ENCODE results near the gene DOC2A. TPM values are rescaled to one million over a fixed set of nuclear protein-coding genes. Genes with fewer than 3 reads are reported as not detected.

DOC2A gene
- polyA plus RNA-seq, 2 donors, result 0.69 to 3.0 TPM

GRCh38 chr16:29975811-29976511 lies 34.9 kb downstream of the DOC2A start:
- Histone ChIP-seq H3K36me3 (ENCODE audit: control insufficient read depth in 2 of 2, insufficient read depth in 2 of 2, low read length in 1 of 2) (peaks cover 17 to 25% of the 10 kb centered on the region in 2 donors), H3K4me1 (ENCODE audit: control insufficient read depth in 2 of 2, insufficient read depth in 2 of 2, low read length in 1 of 2) (peaks cover 10 to 16% of the 10 kb centered on the region in 2 donors), H3K9me3 (ENCODE audit: control insufficient read depth in 2 of 2, insufficient read depth in 1 of 2, low read depth in 1 of 2, low read length in 1 of 2) (no peaks in the 10 kb centered on the region), H3K4me3 (ENCODE audit: low read depth in 1 of 2, low read length in 2 of 2) (peak overlapping the region in 1 of 2 donors; percentile 94), H3K27ac (ENCODE audit: low read depth in 2 of 2, low read length in 1 of 2) (peak overlapping the region in 1 of 2 donors; percentile 33), H3K27me3 (ENCODE audit: control insufficient read depth in 1 of 2, insufficient read depth in 2 of 2, low read length in 2 of 2) (no peaks in the 10 kb centered on the region)
- 22 to 29% methylated on average over 5 to 6 of the region's 6 CpGs for WGBS, 2 donors

GRCh38 chr16:29975134-29975538 lies 35.7 kb downstream of the DOC2A start:
- 52 to 55% methylated on average over 5 of the region's 5 CpGs for WGBS, 2 donors
- Histone ChIP-seq H3K4me1 (ENCODE audit: control insufficient read depth in 2 of 2, insufficient read depth in 2 of 2, low read length in 1 of 2) (peaks cover 10 to 16% of the 10 kb centered on the region in 2 donors), H3K36me3 (ENCODE audit: control insufficient read depth in 2 of 2, insufficient read depth in 2 of 2, low read length in 1 of 2) (peaks cover 17 to 21% of the 10 kb centered on the region in 2 donors), H3K27ac (ENCODE audit: low read depth in 2 of 2, low read length in 1 of 2) (peak overlapping the region in 1 of 2 donors; percentile 96), H3K9me3 (ENCODE audit: control insufficient read depth in 2 of 2, insufficient read depth in 1 of 2, low read depth in 1 of 2, low read length in 1 of 2) (no peaks in the 10 kb centered on the region), H3K27me3 (ENCODE audit: control insufficient read depth in 1 of 2, insufficient read depth in 2 of 2, low read length in 2 of 2) (no peaks in the 10 kb centered on the region), H3K4me3 (ENCODE audit: low read depth in 1 of 2, low read length in 2 of 2) (peak overlapping the region; percentile 64 to 94)

GRCh38 chr16:29974291-29975133 lies 36.3 kb downstream of the DOC2A start:
- Histone ChIP-seq H3K27ac (ENCODE audit: low read depth in 2 of 2, low read length in 1 of 2) (peak overlapping the region; percentile 77 to 96), H3K36me3 (ENCODE audit: control insufficient read depth in 2 of 2, insufficient read depth in 2 of 2, low read length in 1 of 2) (peaks cover 14 to 19% of the 10 kb centered on the region in 2 donors), H3K9me3 (ENCODE audit: control insufficient read depth in 2 of 2, insufficient read depth in 1 of 2, low read depth in 1 of 2, low read length in 1 of 2) (no peaks in the 10 kb centered on the region), H3K4me3 (ENCODE audit: low read depth in 1 of 2, low read length in 2 of 2) (peak overlapping the region; percentile 64 to 94), H3K27me3 (ENCODE audit: control insufficient read depth in 1 of 2, insufficient read depth in 2 of 2, low read length in 2 of 2) (no peaks in the 10 kb centered on the region), H3K4me1 (ENCODE audit: control insufficient read depth in 2 of 2, insufficient read depth in 2 of 2, low read length in 1 of 2) (peaks cover 10 to 16% of the 10 kb centered on the region in 2 donors)
- 2% methylated on average over 30 to 31 of the region's 31 CpGs for WGBS, 2 donors

- WGBS, 2 donors, result 4% methylated on average over 70 to 75 of the region's 75 CpGs
- H3K27me3 ChIP-seq (ENCODE audit: control insufficient read depth in 1 of 2, insufficient read depth in 2 of 2, low read length in 2 of 2), result no peaks in the 10 kb centered on the region
- peak within 1 kb of the TSS; percentile 77 to 96 for H3K27ac ChIP-seq (ENCODE audit: low read depth in 2 of 2, low read length in 1 of 2)
- peaks cover 10 to 16% of the 10 kb centered on the region in 2 donors for H3K4me1 ChIP-seq (ENCODE audit: control insufficient read depth in 2 of 2, insufficient read depth in 2 of 2, low read length in 1 of 2)
- no peaks in the 10 kb centered on the region for H3K9me3 ChIP-seq (ENCODE audit: control insufficient read depth in 2 of 2, insufficient read depth in 1 of 2, low read depth in 1 of 2, low read length in 1 of 2)
- peak within 1 kb of the TSS; percentile 64 to 94 for H3K4me3 ChIP-seq (ENCODE audit: low read depth in 1 of 2, low read length in 2 of 2)
- peaks cover 10 to 11% of the 10 kb centered on the region in 2 donors for H3K36me3 ChIP-seq (ENCODE audit: control insufficient read depth in 2 of 2, insufficient read depth in 2 of 2, low read length in 1 of 2)
Measured at GRCh38 chr16:29973384-29974246, 37.2 kb downstream of the DOC2A start, which contains the start of gene TAOK2. TSS of gene TAOK2 (plus strand) at chr16:29973868. CDS start at chr16:29977773, 3,905 bp downstream.

- peak overlapping the region in 1 of 2 donors; percentile 40 for H3K27ac ChIP-seq (ENCODE audit: low read depth in 2 of 2, low read length in 1 of 2)
- WGBS, 2 donors, result 61 to 76% methylated on average over 6 of the region's 6 CpGs
- no peaks in the 10 kb centered on the region for H3K9me3 ChIP-seq (ENCODE audit: control insufficient read depth in 2 of 2, insufficient read depth in 1 of 2, low read depth in 1 of 2, low read length in 1 of 2)
- H3K27me3 ChIP-seq (ENCODE audit: control insufficient read depth in 1 of 2, insufficient read depth in 2 of 2, low read length in 2 of 2), result no peaks in the 10 kb centered on the region
- H3K4me3 ChIP-seq (ENCODE audit: low read depth in 1 of 2, low read length in 2 of 2), result peak overlapping the region; percentile 64 to 94
- peaks cover 5 to 8% of the 10 kb centered on the region in 2 donors for H3K36me3 ChIP-seq (ENCODE audit: control insufficient read depth in 2 of 2, insufficient read depth in 2 of 2, low read length in 1 of 2)
- peaks cover 10 to 16% of the 10 kb centered on the region in 2 donors for H3K4me1 ChIP-seq (ENCODE audit: control insufficient read depth in 2 of 2, insufficient read depth in 2 of 2, low read length in 1 of 2)
Measured at GRCh38 chr16:29972992-29973383, 37.8 kb downstream of the DOC2A start.

GRCh38 chr16:29972500-29972899 lies 38.3 kb downstream of the DOC2A start:
- 91 to 100% methylated on average over 1 of the region's 1 CpG for WGBS, 2 donors
- peaks cover 0 to 9% of the 10 kb centered on the region in 2 donors for H3K36me3 ChIP-seq (ENCODE audit: control insufficient read depth in 2 of 2, insufficient read depth in 2 of 2, low read length in 1 of 2)

GRCh38 chr16:29971304-29971703 lies 39.5 kb downstream of the DOC2A start:
- Histone ChIP-seq H3K4me1 (ENCODE audit: control insufficient read depth in 2 of 2, insufficient read depth in 2 of 2, low read length in 1 of 2) (peaks cover 9 to 16% of the 10 kb centered on the region in 2 donors), H3K27me3 (ENCODE audit: control insufficient read depth in 1 of 2, insufficient read depth in 2 of 2, low read length in 2 of 2) (no peaks in the 10 kb centered on the region), H3K27ac (ENCODE audit: low read depth in 2 of 2, low read length in 1 of 2) (no peak overlapping the region), H3K9me3 (ENCODE audit: control insufficient read depth in 2 of 2, insufficient read depth in 1 of 2, low read depth in 1 of 2, low read length in 1 of 2) (no peaks in the 10 kb centered on the region), H3K36me3 (ENCODE audit: control insufficient read depth in 2 of 2, insufficient read depth in 2 of 2, low read length in 1 of 2) (peaks cover 0 to 9% of the 10 kb centered on the region in 2 donors), H3K4me3 (ENCODE audit: low read depth in 1 of 2, low read length in 2 of 2) (no peak overlapping the region)
- 88 to 91% methylated on average over 8 of the region's 8 CpGs for WGBS, 2 donors

More at GRCh38 chr16:29972500-29972899, 38.3 kb downstream of the DOC2A start:
- no peaks in the 10 kb centered on the region for H3K27me3 ChIP-seq (ENCODE audit: control insufficient read depth in 1 of 2, insufficient read depth in 2 of 2, low read length in 2 of 2)
- H3K27ac ChIP-seq (ENCODE audit: low read depth in 2 of 2, low read length in 1 of 2), result peak overlapping the region in 1 of 2 donors; percentile 31
- H3K4me3 ChIP-seq (ENCODE audit: low read depth in 1 of 2, low read length in 2 of 2), result no peak overlapping the region
- no peaks in the 10 kb centered on the region for H3K9me3 ChIP-seq (ENCODE audit: control insufficient read depth in 2 of 2, insufficient read depth in 1 of 2, low read depth in 1 of 2, low read length in 1 of 2)
- peaks cover 10 to 16% of the 10 kb centered on the region in 2 donors for H3K4me1 ChIP-seq (ENCODE audit: control insufficient read depth in 2 of 2, insufficient read depth in 2 of 2, low read length in 1 of 2)

- H3K27ac ChIP-seq (ENCODE audit: low read depth in 2 of 2, low read length in 1 of 2), result no peak overlapping the region
- no peaks in the 10 kb centered on the region for H3K27me3 ChIP-seq (ENCODE audit: control insufficient read depth in 1 of 2, insufficient read depth in 2 of 2, low read length in 2 of 2)
- H3K9me3 ChIP-seq (ENCODE audit: control insufficient read depth in 2 of 2, insufficient read depth in 1 of 2, low read depth in 1 of 2, low read length in 1 of 2), result no peaks in the 10 kb centered on the region
- H3K4me3 ChIP-seq (ENCODE audit: low read depth in 1 of 2, low read length in 2 of 2), result no peak overlapping the region
- peaks cover 2% of the 10 kb centered on the region in 2 donors for H3K4me1 ChIP-seq (ENCODE audit: control insufficient read depth in 2 of 2, insufficient read depth in 2 of 2, low read length in 1 of 2)
- WGBS, 2 donors, result 92 to 98% methylated on average over 4 of the region's 4 CpGs
- H3K36me3 ChIP-seq (ENCODE audit: control insufficient read depth in 2 of 2, insufficient read depth in 2 of 2, low read length in 1 of 2), result peaks cover 0 to 9% of the 10 kb centered on the region in 2 donors
Measured at GRCh38 chr16:29968205-29968604, 42.6 kb downstream of the DOC2A start.

All from esophagus (tissue), 2 donors.